Stimulated activated CD8-positive, alpha-beta memory T cell treated with anti-CD3 and anti-CD28 coated beads, Interleukin-4, amount 100 ng/mL, for 4 hours (primary cell): ENCODE data around the gene AGPAT1.
"Not testable (repeated sequence)": the region's sequence is repeated elsewhere in the genome, so short reads cannot be mapped to it uniquely, and the experiment has no call there.

ENCODE experiments used
- DNase-seq, 2 donors: peaks; one replicate each; pipeline ENCODE4 v3.0.0-alpha.2; 2020; ENCODE audit warnings: low read depth in 2 of 2, low spot score in 1 of 2

AGPAT1 gene, protein sequence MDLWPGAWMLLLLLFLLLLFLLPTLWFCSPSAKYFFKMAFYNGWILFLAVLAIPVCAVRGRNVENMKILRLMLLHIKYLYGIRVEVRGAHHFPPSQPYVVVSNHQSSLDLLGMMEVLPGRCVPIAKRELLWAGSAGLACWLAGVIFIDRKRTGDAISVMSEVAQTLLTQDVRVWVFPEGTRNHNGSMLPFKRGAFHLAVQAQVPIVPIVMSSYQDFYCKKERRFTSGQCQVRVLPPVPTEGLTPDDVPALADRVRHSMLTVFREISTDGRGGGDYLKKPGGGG

DNA sequence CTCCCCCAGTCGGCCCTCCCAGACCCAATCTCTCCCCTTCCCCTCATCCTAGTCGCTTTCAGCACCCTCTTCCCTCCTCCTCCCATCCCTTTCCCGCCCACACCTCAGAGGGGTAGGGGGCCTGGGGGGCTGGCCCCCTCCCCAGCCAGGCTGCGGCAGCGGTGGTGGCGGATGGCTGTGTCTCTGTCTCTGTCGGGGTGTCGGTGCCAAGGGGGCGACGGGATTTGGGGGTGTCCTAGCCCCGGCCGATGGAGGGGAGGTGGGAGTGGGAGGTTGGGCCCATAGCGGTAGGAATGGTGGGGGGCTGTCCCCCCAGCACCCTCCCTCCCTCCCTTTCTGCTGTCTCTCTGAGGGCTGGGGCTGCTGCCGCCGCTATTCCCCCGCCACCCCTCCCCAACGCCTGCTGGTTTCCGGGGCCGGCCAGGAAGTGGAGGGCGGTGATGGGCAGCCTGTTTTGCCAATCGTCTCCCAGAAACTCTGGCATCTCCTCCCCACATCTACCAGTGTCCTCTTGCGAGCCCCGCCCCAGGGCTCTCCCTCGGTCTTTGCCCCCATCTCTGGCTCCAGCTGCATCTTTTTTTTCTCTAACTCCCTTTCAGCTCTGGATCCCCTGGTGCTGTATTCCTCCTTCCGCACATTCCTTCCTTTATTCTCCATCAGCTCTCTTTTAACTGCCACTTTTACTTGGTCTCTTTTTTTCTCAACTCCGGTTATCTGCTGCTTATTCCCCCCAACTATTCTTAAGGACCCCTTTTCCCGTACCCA, at the start of gene AGPAT1:
Gene AGPAT1 (minus strand): TSS at position 374 of the 765 bp plus-strand sequence. CDS start 4,588 bp downstream, outside the sequence.
- peak; percentile 93 to 95 for DNase-seq

DNA sequence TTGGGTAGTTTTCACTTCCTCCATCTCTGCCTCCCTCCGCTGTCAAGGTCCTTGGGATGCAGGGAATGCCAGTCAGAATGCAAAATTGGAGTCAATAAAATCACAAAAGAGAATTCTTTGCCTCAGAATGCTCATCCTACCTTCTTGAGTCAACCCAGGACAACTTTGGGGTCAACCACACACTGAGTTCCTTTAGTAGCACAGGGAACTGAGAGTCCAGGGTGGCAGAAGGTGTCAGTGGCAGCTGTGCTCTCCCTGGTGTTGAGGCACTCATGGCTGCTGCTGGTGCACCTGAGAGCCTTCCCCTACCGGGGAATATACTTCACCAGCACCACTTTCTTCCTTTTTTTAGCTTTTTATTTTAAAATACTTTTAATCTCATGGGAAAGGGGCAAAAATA, 48.8 kb upstream of the AGPAT1 start:
- no peak for DNase-seq

DNA sequence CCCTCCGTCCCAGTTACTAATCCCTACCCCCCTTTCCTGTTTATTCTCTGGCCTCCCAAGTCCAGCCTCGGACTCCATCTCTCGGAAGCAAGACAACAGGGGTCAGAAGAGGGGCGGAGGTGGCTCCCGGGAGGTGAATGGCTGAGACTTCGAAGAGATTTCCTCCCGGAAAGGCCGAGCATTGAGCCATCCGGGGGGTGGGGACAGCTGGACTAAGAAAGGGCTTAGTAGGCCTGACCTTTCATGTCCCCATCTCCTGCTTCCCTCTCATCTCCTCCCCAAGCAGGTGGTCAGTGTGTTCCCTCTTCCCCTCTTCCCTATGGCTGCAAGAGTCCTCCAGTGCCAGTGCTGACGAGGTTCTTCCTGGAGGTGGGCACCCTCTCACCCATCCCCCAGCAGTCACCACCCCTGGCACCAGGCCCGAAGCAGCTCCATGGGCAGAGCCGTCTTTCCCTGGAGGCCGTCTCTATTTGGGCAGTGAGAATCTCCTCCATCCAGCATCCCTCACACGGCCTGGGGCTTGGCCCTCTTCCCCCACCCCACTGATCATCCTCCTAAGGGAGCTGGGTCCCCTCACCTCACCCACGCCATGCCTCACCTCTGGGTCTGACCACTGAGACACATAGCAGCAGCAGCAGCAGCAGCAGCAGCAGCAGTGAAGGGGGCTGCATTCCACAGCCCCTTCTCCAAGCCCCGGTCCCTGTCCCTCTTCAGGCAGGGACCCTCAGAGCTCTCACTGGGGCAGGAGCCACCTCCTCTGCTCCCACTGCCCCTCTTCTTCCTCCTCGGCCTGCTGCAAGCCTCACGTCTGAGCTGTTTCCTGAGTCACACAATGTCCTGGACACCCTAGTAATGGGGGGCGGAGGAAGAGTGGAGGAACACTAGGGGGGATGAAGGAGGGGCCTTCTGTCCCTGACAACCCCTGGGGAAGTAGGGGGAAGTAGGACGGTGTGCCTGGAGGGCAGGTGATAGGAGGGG, 47.7 kb upstream of the AGPAT1 start, which contains the start of gene NOTCH4:
Gene NOTCH4 (minus strand): TSS at position 810 of the 978 bp plus-strand sequence. CDS start 139 bp downstream, at position 671.
- no peak for DNase-seq

DNA sequence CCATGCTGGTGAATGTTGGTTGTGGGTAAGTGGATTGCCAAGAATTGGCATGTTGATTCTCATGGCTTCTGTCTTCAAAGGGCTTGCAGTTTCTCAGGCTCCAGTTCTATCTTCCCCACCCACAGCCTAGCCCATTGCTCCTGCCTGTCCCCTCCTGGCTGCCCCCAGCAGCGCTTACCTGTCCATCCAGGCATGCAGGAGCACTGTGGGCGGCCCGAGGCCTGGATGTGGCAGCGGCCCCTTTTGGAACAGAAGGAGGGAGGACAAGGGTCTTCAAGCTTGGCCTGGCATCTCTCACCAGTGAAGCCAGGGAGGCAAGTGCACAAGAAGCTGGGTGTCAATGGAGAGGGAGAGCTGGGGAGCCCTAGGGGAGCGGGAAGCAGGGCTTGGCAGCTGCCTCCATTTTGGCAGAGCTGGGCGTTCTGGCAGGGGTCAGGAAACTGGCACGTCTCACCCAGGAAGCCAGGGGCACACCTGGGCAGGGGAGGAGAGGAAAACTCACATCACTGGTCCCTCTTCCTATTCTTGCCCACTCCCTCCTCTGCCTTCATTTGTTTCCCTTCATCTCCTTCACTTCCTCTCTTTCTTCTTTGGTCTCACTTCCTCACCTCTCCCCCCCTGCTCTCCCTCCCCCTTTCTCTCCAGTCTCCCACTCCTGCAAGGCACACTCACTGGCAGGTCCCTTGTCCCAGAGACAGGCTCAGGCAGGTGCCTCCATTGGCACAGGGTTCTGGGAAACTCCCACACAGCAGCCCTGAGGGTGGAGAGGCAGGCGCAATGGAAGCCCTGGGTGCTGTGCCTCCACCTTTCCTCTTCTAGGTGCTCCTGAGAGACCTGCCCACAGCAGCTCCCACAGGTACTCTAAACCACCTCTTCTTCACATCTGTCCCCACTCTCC, 46.7 kb upstream of the AGPAT1 start:
- DNase-seq = no peak

DNA sequence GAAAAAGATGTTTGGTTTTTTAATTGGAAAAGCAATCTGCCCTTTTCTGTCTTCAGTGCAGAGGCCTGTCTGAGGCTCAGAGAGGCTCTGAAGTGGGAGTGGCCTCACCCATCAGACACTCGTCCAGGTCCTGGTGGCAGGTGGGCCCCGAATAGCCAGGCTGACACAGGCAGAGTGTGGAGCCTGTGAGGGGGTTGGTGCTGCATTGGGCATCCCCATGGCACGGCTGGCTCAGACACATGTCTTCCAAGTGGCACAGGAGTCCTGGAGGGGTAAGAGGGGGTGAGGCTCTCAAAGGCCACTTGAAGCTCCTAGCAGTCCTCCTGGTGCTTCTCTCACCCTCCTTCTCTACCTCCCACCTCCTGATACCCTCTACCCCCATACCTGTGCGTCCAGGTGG, 44.1 kb upstream of the AGPAT1 start:
- no peak for DNase-seq

DNA sequence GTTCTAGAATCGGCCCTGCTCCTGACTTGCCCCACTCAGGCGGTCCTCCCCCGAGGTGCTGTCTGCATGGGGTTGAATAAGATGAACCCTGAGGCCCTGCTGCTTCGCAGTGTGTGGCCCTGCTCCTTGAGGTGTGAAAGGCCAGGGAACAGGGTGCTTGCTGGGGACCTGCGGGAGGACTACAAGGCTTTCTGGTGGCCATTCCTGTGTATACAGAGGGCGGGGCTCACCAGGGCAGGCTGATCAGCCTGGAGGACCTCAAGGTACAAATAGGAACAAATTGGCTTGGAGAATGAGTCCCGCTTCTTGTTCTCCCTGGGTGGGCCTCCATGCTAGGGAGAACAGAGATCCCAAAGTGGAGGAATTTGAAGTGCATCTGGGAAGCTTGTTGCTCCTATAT, 42.3 kb upstream of the AGPAT1 start:
- no peak for DNase-seq

DNA sequence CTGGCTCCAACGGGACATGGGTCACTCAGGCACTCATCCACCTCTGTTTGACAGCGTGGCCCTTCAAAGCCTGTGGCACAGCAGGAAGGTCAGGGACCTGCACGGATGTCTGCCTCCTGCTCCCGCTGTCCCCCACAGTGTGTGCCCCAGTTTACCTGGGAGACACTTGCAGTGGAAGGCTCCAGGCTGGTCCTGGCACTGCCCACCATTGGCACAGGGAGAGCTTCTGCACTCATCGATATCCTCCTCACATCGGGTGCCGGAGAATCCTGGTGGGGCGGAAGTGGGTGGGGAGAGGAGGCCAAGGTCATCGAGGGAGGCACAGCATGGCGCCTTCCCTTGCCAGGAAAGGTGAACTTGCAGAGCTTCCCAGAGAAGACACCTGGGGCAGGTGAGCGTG, 41.1 kb upstream of the AGPAT1 start:
- DNase-seq = no peak

DNA sequence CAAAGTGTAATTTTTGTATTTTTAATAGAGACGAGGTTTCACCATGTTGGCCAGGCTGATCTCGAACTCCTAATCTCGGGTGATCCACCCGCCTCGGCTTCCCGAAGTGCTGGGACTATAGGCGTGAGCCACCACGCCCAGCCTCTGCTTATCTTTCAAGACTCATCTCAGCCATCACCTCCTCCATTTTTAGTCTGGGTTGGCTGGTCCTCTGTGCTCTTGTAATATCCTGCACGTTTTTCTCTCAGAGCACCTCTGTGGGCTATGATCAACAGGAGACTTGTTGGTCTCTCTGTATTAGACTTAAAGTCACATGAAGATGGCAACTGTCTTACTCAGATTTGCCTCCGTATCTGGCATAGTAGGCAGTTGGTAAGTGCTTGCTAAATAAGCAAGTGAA, 40.4 kb upstream of the AGPAT1 start:
- no peak for DNase-seq

DNA sequence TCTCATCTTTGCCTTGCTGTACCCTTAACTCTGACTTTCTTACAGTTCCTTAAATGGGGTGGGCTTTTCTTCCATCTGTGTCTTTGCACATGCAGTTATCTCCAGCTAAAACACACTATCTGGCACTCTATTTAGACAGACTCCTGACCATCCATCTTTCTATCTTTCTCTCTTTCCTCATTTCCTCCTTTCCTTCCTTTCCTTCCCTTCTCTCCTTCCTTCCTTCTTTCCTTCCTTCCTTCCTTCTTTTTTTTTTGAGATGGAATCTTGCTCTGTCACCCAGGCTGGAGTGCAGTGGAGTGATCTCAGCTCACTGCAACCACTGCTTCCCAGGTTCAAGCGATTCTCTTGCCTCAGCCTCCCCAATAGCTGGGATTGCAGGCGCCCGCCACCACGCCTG, 39.7 kb upstream of the AGPAT1 start:
- DNase-seq = no peak

DNA sequence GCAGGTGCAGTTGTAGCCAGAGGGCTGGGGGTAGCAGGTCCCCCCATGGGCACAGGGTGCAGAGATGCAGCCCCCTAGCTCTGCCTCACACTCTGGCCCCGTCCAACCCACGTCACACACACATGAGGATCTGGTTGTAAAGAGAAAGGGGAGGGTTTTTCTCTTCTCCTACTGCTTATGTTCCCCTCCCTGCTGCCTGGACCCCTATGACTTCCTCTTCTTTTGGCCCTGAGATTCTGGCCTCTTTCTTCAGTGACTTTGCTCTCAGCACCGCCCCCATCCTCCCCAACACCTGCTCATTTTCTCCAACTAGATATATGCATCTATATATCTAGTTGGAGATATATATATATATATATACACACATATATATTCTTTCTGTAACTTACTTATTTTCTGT, 38.2 kb upstream of the AGPAT1 start:
- no peak for DNase-seq

DNA sequence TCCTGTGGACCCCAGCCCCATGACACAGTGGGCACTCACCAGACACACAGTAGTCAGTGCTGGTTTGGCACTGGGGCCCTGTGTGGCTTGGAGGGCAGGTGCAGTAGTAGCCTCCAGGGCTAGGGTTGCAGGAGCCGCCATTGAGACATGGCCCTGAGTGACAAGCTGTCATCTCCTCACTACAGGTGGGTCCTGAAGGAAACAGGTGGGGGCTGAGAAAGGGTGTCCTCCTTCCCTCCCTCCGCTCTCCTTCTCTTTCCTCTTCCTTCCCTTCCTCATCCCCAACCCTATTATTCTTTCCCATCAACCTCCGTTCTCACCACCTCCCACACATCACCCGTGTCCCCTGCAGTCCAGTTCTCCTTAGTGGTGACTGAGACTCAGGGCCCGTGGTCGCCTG, 37.8 kb upstream of the AGPAT1 start:
- no peak for DNase-seq

DNA sequence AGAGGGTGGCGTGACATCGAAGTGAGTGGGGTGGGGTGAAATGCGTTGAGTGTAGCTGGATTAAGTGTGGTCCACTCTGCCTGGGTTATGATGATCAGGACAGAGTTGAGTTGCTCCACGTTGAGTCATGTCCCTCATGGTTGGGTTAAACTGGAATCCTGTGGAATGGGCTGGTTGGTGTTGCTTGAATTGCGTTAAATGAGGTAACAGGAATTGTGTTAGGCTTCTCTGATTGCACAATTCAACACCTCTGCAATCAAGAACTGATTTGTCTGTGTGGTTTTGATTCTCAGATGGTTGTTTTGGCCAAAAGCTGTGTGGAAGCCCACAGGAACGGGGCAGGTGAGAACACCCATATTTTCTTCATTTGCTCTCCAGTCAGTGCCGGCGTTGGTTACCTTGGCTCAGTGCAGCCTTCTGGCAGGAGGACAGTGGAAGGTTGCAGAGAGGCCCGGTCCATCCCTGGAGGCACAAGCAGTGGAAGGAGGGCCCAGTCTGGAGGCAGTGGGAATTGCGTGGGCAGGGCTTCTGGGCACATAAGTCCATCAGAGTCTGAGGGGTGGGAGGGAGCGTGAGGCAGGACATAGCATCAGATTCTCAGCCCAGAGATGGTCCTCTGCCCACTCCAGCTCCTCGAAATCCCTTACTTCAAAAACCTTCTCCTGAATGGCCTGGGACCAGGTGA, 36.3 kb upstream of the AGPAT1 start:
- DNase-seq = no peak

DNA sequence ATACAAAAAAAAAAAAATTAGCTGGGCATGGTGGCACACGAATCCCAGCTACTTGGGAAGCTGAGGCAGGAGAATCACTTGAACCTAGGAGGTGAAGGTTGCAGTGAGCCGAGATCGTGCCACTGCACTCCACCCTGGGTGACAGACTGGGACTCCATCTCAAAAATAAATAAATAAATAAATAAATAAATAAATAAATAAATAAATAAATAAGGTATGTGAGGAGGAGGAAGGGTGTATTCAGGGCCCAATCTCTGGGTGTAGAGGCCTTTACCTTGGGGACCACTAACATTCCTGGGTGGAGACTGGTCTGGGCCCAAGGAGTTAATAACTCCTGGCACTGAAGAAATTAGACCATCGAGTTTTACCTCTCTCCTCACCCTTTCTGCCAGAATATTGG, 35.5 kb upstream of the AGPAT1 start:
- not testable (repeated sequence) for DNase-seq

DNA sequence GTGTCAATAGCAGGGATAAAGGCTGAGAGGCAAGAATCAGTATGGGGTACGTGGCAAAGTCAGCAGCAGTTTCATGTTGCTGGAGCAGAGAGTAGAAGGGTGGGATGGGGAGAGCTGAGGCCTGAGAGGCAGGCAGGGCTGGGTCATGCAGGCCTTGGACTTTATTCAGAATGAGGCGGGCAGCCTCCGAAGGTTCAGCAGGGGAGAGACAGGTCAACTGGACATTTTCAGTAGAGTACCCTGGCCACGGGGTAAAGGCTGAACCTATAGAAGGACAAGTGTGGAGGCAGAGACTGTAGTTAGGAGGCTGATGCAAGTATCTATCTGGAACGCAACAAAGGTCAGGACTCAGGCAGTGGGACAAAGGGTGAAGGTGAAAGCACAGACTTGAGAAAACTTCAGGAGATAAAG, 34.3 kb upstream of the AGPAT1 start:
- no peak for DNase-seq

DNA sequence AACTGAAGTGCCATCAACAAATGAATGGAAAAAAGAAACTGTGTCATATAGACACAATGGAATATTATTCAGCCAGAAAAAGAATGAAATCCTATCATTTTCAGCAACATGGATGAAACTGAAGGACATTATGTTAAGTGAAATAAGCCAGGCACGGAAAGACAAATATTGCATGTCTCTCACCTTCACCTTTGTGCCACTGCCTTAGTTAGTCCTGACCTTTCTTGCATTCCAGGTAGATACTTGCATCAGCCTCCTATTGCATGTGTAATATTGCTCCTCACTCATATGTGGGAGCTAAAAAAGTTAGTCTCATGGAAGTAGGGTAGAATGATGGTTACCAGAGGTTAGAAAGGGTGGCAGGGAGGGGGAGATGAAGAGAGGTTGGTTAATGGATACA, 33.1 kb upstream of the AGPAT1 start:
- no peak for DNase-seq

DNA sequence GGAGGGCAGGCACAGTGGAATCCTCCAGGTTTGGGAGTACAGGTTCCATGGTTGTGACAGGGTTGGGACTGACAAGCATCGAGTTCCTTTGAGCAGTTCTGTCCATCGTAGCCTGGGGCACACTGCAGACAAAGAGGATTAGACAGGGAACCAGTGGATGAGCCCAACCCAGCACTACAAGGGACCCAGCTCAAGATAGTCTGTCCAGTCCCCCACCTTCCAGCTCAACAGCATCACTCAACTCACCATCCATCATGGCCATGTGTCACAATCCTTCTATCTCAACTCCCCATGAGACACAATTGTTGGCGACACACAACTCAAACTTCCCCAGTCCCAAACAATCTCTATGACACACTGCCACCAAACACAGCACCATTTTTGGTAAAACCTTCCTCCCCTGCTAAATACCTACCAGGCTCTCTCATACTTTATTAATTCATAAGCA, 28.4 kb upstream of the AGPAT1 start:
- no peak for DNase-seq

DNA sequence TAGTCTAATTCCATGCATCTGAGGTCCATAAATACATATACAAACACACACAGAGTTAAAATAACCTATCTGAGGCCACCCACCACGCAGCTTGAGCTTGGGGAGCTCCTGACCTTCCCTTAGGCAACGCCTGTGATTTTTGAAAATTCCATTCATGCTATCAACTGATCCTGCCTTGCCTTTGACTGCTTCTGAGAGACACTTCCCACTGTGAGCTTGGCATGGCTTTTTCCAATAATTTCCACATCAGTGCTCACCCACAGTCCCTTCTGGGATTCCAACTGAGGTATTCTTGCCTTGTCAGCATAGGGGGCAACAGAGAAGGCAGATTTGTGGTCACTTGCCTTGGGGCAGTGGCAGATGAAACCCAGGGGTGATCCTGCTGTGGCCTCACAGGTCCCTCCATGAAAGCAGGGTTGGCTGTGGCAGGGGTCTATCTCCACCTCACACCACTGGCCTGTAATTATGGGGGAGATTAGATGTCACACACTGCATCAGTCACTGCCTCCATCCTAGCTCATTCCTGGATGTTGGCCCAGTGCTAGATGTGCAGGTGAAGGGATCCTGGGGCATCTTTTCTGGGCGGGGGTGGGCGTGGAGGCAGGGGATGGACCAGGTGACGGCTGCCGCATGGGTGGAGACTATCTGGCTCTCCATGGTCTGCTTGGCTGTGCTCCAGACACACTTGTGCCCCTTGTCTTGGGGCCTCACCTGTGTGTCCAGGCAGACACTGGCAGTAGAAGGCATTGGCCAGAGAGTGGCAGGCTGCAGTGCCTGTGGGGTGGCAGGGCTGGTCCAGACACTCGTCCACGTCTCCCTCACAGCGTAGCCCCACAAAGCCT, 27.8 kb upstream of the AGPAT1 start:
- DNase-seq = no peak

DNA sequence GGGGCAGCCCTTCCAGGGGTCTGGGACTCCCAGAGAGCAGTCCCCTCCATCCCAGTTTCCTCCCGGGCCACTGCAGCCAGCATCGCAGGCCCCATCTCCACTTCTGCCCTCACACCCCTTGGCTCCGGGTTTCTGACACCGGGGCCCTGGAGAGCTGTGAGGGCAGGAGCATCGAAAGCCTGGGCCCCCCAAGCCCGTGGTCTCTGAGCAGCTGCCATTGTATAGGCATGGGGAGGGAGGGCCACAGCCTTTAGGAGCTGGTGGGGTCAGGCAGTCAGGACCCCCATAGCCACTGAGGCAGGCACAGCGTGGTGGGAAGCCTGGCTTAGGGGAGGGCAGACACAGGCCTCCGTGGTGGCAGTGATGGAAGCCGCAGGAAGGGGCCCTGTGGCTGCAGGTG, 26.3 kb upstream of the AGPAT1 start:
- no peak for DNase-seq
